GM18868 (cell line): Measurements from ENCODE around the gene TMC6.
"Not testable (repeated sequence)": the region's sequence is repeated elsewhere in the genome, so short reads cannot be mapped to it uniquely, and the experiment has no call there.

Source experiments
- ATAC-seq: cut with Tn5 transposase; IDR thresholded peaks from one replicate; pipeline ENCODE4 v1.9.1; 2021; ENCODE audit warnings: mild to moderate bottlenecking, moderate library complexity; ENCODE audit not compliant: unreplicated experiment

The TMC6 gene

GRCh38 chr17:78082988-78083387 lies 45.6 kb downstream of the TMC6 start:
- ATAC-seq, result no peak

GRCh38 chr17:78082355-78082872 lies 46.1 kb downstream of the TMC6 start:
- not testable (repeated sequence) for ATAC-seq

GRCh38 chr17:78081551-78081950 lies 47.0 kb downstream of the TMC6 start:
- ATAC-seq, result no peak

- no peak for ATAC-seq
Measured at GRCh38 chr17:78079253-78079652, 49.3 kb downstream of the TMC6 start.

GRCh38 chr17:78075545-78075944 lies 53.0 kb downstream of the TMC6 start:
- no peak for ATAC-seq

- ATAC-seq, result no peak
Measured at GRCh38 chr17:78075011-78075410, 53.5 kb downstream of the TMC6 start.

- ATAC-seq, result no peak
Measured at GRCh38 chr17:78072961-78073360, 55.6 kb downstream of the TMC6 start.

GRCh38 chr17:78069695-78070094 lies 58.9 kb downstream of the TMC6 start:
- ATAC-seq, result no peak

- ATAC-seq, result not testable (repeated sequence)
Measured at GRCh38 chr17:78066976-78067375, 61.6 kb downstream of the TMC6 start.

- ATAC-seq, result no peak
Measured at GRCh38 chr17:78064708-78065107, 63.8 kb downstream of the TMC6 start.

- ATAC-seq, result no peak
Measured at GRCh38 chr17:78063489-78063888, 65.1 kb downstream of the TMC6 start.

GRCh38 chr17:78062596-78062995 lies 66.0 kb downstream of the TMC6 start:
- no peak for ATAC-seq
